AG08395 (cell line): Measurements from ENCODE around the gene YES1.
"Not testable (repeated sequence)": the region's sequence is repeated elsewhere in the genome, so short reads cannot be mapped to it uniquely, and the experiment has no call there.

Experiments used
- DNase-seq: peaks from one replicate; pipeline ENCODE4 v3.0.0; 2012; ENCODE audit warnings: mixed read lengths, low spot score

Gene YES1

DNA sequence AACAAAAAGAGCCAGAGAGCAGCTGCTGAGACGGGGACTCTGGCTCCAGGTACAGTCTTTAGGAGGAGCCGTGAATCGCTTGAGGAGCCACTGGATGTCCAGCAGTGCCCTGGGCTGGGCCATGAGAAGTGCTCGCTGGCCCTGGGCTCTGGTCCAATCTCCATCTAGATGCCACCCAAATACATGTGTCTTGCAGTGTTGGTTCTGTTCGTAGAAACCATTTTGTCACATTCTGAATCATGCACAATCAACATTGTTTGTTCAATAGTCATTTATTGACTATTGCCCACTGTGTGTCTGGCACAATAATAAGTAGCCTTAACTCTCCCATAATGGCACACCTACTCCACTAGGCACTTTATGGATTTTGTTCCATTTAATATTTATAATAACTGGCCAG lies 128.5 kb downstream of the YES1 start:
- no peak for DNase-seq

DNA sequence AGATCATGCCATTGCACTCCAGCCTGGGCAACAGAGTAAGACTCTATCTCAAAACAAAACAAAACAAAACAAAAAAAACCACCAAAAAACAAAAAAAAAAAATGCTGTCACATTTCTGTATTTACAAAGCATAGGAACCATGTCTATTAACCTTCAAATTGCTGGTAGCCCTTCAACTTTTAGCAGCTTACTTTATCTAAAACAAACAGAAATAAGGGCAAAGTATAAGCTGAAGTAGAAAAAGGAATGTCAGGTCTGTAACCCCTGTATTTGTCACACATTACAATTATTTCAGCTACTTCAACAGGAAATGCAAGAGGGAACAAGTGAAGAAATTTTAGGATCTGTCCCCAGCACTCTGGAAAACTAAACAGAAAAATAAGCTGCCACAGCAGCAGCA lies 129.2 kb downstream of the YES1 start:
- DNase-seq: no peak

DNA sequence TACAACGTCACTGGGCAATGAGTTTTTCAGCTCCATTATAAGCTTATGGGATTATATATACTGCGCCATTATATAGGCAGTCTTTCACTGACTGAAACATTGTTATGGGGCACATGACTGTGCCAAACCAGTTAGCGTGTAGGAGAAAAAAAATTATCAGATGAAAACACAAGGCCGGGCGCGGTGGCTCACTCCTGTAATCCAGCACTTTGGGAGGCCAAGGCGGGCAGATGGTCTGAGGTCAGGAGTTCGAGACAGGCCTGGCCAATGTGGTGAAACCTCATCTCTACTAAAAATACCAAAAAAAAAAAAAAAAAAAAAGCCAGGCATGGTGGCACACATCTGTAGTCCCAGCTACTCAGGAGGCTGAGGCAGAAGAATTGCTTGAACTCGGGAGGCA lies 129.6 kb downstream of the YES1 start:
- DNase-seq: not testable (repeated sequence)

DNA sequence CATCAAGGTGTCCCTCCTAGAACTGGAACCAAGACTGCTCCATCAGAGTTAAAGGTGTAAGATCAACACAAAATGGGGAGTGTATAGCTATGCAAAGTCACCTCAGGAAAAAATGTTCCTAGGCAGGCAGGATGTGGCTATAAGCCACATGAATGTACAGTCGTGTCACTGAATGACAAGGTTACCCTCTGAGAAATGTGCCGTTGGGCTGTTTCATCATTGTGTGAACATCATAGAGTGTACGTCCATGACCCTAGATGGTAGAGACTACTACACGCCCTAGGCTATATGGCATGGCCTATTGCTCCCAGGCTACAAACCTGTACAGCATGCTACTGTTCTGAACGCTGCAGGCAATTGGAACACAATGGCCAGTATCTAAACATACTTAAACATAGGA lies 130.1 kb downstream of the YES1 start:
- DNase-seq: no peak

DNA sequence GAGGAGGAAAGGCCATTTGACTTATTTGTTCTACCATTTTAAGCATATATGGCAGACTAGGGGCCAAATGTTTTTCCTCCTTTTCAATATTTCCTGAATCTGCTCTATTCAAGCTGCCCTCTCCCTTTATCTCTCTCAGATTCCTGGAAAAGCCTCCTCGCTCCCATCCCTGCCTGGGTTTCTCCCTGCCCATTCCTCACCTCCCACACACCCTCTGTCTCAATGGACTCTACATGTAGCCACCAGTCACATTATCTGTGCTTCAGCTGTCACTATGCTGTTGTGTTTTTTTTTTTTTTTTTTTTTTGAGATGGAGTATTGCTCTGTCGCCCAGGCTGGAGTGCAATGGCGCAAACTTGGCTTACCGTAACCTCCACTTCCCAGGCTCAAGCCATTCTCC lies 131.7 kb downstream of the YES1 start:
- no peak for DNase-seq

DNA sequence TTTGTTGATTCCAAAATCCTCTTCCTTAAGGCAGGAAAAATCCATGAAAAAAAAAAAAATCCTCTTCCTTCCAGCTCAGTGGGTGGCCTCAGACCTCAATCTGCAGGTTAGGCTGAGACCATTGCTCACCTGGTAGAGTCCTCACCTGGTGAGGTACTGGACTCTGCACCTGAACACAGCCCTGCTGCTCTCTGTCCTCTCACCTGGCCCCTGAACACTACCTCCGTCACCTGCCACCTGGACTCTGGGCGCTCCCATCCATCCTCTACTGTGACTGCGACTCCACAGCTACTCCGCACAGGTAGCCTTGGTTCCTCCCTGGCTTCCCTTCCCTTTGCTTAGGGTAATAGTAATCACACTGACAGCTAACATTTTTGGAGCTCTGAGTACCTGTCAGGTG lies 132.5 kb downstream of the YES1 start:
- DNase-seq: no peak

DNA sequence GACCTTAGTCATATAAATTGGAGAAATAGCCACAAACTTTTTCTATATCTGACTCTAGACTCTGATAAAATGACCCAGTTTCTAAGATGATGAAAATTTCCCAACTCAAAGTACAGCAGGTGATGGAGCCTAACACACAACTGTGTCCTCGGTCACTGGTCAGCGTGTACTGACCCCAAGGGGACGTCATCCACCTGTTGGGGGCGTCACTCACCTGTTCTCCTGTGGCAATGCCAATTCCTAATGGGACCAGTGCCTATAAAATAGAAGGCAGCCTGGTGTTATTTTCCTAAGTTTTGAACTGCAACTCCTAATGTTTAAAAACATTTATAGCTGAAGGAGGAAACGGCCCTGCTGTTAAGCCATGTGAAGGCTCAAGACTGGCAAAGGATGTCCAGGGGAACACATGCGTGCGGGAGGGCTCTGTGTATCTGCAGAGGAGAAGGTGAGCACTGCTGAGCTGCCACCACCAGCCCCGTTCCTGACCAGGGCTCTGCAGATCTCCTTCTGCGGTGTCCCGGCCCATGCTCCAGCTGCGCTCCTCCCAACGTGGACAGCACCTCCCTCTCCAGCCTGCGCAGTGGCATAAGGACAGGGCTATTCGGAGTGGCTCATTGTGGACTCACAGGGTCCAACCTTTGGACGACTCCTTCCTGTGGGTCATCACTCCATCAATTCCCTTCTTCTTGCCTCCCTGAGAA lies 133.4 kb downstream of the YES1 start:
- DNase-seq: no peak

DNA sequence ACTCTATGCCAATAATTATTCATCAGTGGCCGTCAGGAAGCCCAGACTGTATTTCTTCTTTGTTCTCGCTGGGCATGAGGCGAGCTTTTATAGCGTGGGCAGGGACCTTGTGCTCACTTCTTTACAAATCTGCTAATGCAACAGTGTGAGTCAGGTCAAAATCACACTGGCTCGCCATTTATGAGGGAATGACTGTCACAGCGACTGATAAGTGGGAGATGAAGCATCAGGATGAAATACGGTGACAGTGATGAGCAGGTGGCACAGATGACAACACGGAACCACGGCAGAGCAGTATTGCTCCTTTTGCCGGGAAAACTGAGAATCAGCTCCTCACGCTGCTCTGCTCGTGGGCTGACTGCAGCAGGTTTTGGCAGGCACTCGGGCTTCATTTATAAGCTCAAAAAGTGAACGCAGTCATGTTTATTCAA lies 134.1 kb downstream of the YES1 start:
- no peak for DNase-seq

DNA sequence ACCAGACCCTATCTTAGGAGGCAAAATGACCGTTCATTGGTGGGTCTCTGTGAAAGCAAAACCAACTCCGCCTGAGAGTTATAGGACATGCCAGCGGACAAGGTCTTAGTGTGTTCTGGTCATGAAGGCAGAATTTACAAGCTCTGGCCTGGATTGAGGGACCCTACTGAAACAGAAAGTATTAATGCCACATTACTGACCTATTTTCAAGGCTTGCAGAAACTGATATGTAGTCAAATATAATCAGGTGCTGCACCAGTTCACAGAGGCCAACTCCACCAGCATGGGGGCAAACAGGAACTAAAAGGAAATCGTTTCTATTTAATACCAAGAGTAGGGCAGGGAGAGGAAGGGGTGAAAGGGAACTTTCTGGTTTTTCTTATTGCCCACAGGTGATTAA lies 134.9 kb downstream of the YES1 start:
- no peak for DNase-seq

DNA sequence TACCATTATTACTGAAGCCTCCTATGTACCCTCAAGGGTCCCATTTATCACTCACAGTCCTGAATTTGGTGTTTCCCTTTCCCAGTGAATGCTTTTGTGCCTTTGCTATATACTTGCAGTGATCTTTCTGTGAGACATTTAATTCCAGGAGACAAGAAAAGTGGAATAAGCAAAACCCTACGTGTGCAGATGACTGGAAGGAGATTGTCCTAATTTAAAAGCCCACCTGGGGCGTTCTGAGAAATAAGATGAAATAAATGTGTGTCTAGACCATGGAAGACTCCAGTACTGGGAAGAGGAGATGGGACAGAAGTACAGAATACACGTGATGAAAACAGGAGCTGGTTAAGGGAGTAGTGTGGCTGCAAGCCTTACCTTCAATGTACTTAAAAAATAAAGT lies 135.3 kb downstream of the YES1 start:
- DNase-seq: no peak

DNA sequence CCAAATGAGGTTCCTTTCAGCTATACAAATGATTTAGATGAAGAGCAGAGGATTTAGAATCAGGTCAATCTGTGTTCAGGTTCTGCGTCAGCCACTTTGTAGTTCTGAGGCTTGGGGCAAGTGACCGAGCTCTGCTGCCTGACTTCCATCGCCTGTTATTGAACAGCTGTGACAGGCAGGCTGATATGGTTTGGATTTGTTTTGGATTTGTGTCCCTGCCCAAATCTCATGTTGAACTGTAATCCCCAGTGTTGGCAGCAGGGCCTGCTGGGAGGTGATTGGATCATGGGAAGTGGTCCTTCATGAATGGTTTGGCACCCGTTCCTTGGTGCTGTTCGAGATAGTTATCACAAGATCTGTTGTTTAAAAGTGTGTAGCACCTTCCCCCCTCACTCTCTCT lies 136.0 kb downstream of the YES1 start:
- no peak for DNase-seq

DNA sequence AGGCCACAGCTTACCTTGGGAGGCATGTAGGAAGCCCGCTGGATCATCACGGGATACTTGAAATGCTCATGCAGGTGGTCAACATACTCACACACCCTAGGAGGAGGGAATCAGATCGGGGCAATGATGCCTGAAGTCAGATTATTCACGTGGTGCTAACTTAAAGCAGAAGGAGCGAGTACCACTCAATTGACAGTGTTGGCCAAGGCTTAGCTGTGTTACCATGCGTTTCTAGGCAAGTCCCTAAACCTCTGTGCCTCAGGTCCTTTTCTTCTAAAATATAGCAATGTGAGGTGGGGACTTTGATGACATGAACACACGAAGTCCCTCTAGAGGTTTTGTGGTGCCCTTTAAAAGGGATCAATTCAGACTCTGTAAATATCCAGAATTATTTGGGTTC lies 136.7 kb downstream of the YES1 start:
- no peak for DNase-seq

DNA sequence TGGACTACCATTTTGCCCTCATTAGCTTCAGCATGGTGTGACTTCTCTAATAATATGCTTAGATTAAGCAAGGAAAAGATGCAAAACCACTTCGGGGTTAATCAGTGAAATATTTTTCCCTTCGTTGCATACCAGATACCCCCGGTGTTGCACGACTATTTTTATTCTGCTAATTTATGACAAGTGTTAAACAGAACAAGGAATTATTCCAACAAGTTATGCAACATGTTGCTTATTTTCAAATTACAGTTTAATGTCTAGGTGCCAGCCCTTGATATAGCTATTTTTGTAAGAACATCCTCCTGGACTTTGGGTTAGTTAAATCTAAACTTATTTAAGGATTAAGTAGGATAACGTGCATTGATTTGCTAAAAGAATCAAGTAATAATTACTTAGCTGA lies 138.3 kb downstream of the YES1 start:
- DNase-seq: no peak

DNA sequence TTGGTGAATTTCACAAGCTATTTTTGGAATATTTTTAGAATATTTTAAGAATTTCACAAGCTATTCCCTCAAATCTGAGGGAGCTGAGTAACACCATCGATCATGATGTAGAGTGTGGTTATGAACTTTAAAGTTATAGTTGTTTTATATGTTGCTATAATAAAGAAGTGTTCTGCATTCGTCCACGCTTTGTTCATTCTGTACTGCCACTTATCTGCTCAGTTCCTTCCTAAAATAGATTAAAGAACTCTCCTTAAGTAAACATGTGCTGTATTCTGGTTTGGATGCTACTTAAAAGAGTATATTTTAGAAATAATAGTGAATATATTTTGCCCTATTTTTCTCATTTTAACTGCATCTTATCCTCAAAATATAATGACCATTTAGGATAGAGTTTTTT lies 138.7 kb downstream of the YES1 start:
- DNase-seq: no peak
